Measurements from ENCODE around the gene FAM83B.

GRCh38 chr6:54907355-54907754, 60.8 kb downstream of the FAM83B start:
- TF ChIP-seq CTCF (IDR thresholded peaks at IDR 0.05; ENCODE audit: low read depth, low read length) (no peak), POLR2A (IDR thresholded peaks at IDR 0.05; ENCODE audit: extremely low read depth, insufficient read length) (no peak), MYC (IDR thresholded peaks at IDR 0.05; ENCODE audit: low read depth, low read length) (no peak)

All from NB4 (cell line).